Naive thymus-derived CD4-positive, alpha-beta T cell (primary cell): ENCODE measurements around the gene FBXO5. TPM values are rescaled to one million over a fixed set of nuclear protein-coding genes. Genes with fewer than 3 reads are reported as not detected.
"Not testable (repeated sequence)": the region's sequence is repeated elsewhere in the genome, so short reads cannot be mapped to it uniquely, and the experiment has no call there.

Source experiments
- ATAC-seq: fragments of 150-1000 bp; cut with Tn5 transposase; 2 replicates; pipeline ENCODE4 v1.10.0; 2021; ENCODE audit warnings: mild to moderate bottlenecking, moderate library complexity
- CTCF ChIA-PET: fragments of 350-600 bp; sonication (Branson Sonifier 250); formaldehyde crosslinking; loops from one replicate; lab custom pipeline; 2021; ENCODE audit warnings: antibody characterized with exemption; lab: Charles Lee
- POLR2A ChIA-PET: fragments of 350-600 bp; sonication (Branson Sonifier 250); formaldehyde crosslinking; loops from one replicate; lab custom pipeline; 2021; ENCODE audit warnings: antibody characterized with exemption, inconsistent platforms; lab: Charles Lee
- DNase-seq, 9 donors: peaks; one replicate each; pipeline versions ENCODE4 v3.0.0 to v3.0.0-alpha.2; 2020 to 2022; ENCODE audit warnings: mixed read lengths in 1 of 9
- H3K27ac ChIP-seq: one replicate; pipeline ENCODE4 v1.7.0; 2013; ENCODE audit warnings: mild to moderate bottlenecking, low read depth, low read length, moderate library complexity
- H3K27me3 ChIP-seq, 2 donors: one replicate each; pipeline ENCODE4 v1.7.0; 2013; ENCODE audit warnings: low read length in 2 of 2, mild to moderate bottlenecking in 2 of 2, moderate library complexity in 2 of 2; ENCODE audit not compliant: control insufficient read depth in 2 of 2, insufficient read depth in 2 of 2
- H3K36me3 ChIP-seq, 3 experiments: 1 replicate in 2 of 3; 2 replicates in 1 of 3; pipeline ENCODE4 v1.7.0; 2013; ENCODE audit warnings: low read length in 3 of 3, mild to moderate bottlenecking in 3 of 3, moderate library complexity in 1 of 3; ENCODE audit not compliant: insufficient read depth in 3 of 3, control insufficient read depth in 2 of 3
- H3K4me1 ChIP-seq, 2 donors: one replicate each; pipeline ENCODE4 v1.7.0; 2013; ENCODE audit warnings: low read length in 2 of 2, mild to moderate bottlenecking in 2 of 2, moderate library complexity in 1 of 2; ENCODE audit not compliant: control insufficient read depth in 2 of 2, insufficient read depth in 2 of 2
- H3K4me3 ChIP-seq: 2 replicates; pipeline ENCODE4 v1.7.0; 2013; ENCODE audit warnings: mild to moderate bottlenecking, low read length
- H3K9me3 ChIP-seq, 3 experiments: 1 replicate in 2 of 3; 2 replicates in 1 of 3; pipeline ENCODE4 v1.7.0; 2013; ENCODE audit warnings: low read length in 3 of 3; ENCODE audit not compliant: control insufficient read depth in 2 of 3
- H3K27ac Mint-ChIP-seq, 9 donors: one replicate each; pipeline ENCODE4 v1.8.0; 2020 to 2022; ENCODE audit warnings: mixed read lengths in 9 of 9, mild to moderate bottlenecking in 8 of 9, moderate library complexity in 5 of 9, inconsistent platforms in 2 of 9
- H3K27me3 Mint-ChIP-seq, 5 donors: one replicate each; pipeline ENCODE4 v1.8.0; 2021 to 2022; ENCODE audit warnings: mixed read lengths in 5 of 5, mild to moderate bottlenecking in 1 of 5
- H3K36me3 Mint-ChIP-seq, 5 donors: one replicate each; pipeline ENCODE4 v1.8.0; 2020 to 2022; ENCODE audit warnings: mixed read lengths in 5 of 5, mild to moderate bottlenecking in 3 of 5, inconsistent platforms in 1 of 5
- H3K4me1 Mint-ChIP-seq, 7 donors: one replicate each; pipeline ENCODE4 v1.8.0; 2020 to 2022; ENCODE audit warnings: mixed read lengths in 7 of 7, mild to moderate bottlenecking in 3 of 7, inconsistent platforms in 1 of 7
- H3K4me3 Mint-ChIP-seq, 10 donors: one replicate each; pipeline ENCODE4 v1.8.0; 2020 to 2022; ENCODE audit warnings: mild to moderate bottlenecking in 10 of 10, mixed read lengths in 10 of 10, moderate library complexity in 6 of 10, inconsistent platforms in 2 of 10
- H3K9me3 Mint-ChIP-seq, 11 donors: one replicate each; pipeline ENCODE4 v1.8.0; 2020 to 2022; ENCODE audit warnings: mixed read lengths in 11 of 11, mild to moderate bottlenecking in 4 of 11, inconsistent platforms in 1 of 11, moderate library complexity in 1 of 11
- intact Hi-C, 2 donors: fragments of 100-400 bp; cut with micrococcal nuclease; formaldehyde crosslinking; loops; one replicate each; pipeline ENCODE4 v1.15.1; 2023
- polyA plus RNA-seq, 2 donors: library from polyadenylated mRNA; unstranded; fragments of 300-500 nt; fragmentation: Illumina TruSeq; gene quantifications; one replicate each; pipeline ENCODE4 v1.2.3, GENCODE V29; 2021
- total RNA-seq, 6 experiments: library from RNA in 5 of 6; stranded (reverse) in 5 of 6; gene quantifications; 1 replicate in 5 of 6; 2 replicates in 1 of 6; pipeline ENCODE4 v1.2.3 and lab custom pipeline; 2021 to 2026

The FBXO5 gene
- total and polyA plus RNA-seq, 7 experiments from 2014 or later = 3.2 to 50.2 (median 9.0) TPM

- H3K27ac Mint-ChIP-seq = peak overlapping the region in 5 of 9 donors; percentile 84 to 93 (median 93)
- peaks cover 18% of the 10 kb centered on the region in 2 donors for H3K4me1 ChIP-seq
- intact Hi-C loops = loop anchor here (5.0 to 10.0 kb wide), 4 partner anchors 1244 to 1732 kb away; partner anchors contain the start of genes ZBTB2 (in 2 of the 2), RMND1 (in 1 of the 2) and SCAF8 (in 1 of the 2)
- POLR2A ChIA-PET = interaction anchor here (3.6 kb wide), 1 partner anchor 17 kb away, joined by 16 read pairs; the partner anchor contains the start of gene FBXO5
- H3K9me3 Mint-ChIP-seq, DNase-seq, ATAC-seq, CTCF ChIA-PET, H3K27me3 ChIP-seq, H3K27me3 Mint-ChIP-seq, H3K9me3 ChIP-seq, H3K27ac ChIP-seq: not testable (repeated sequence)
- H3K4me3 Mint-ChIP-seq = peak overlapping the region; percentile 52 to 99 (median 96)
- peaks cover 29 to 78% (median 66%) of the 10 kb centered on the region in 7 donors for H3K4me1 Mint-ChIP-seq
- peaks cover 11 to 26% (median 16%) of the 10 kb centered on the region in 5 donors for H3K36me3 Mint-ChIP-seq
- H3K4me3 ChIP-seq = peak overlapping the region; percentile 63
- H3K36me3 ChIP-seq = peaks cover 0 to 17% (median 0%) of the 10 kb centered on the region in 3 experiments
Observed at GRCh38 chr6:153000790-153001189, 17.9 kb upstream of the FBXO5 start.

- Mint-ChIP-seq H3K27ac (peak overlapping the region in 7 of 9 donors; percentile 9 to 93 (median 39)), H3K27me3 (peaks cover 0 to 6% (median 0%) of the 10 kb centered on the region in 5 donors), H3K4me3 (peak overlapping the region; percentile 12 to 97 (median 74)), H3K9me3 (peaks cover 0 to 3% (median 0%) of the 10 kb centered on the region in 11 donors), H3K36me3 (peaks cover 11 to 26% (median 16%) of the 10 kb centered on the region in 5 donors), H3K4me1 (peaks cover 29 to 83% (median 68%) of the 10 kb centered on the region in 7 donors)
- Histone ChIP-seq H3K4me1 (peaks cover 18% of the 10 kb centered on the region in 2 donors), H3K36me3 (peaks cover 0 to 17% (median 0%) of the 10 kb centered on the region in 3 experiments), H3K27me3 (no peaks in the 10 kb centered on the region), H3K9me3 (no peaks in the 10 kb centered on the region), H3K27ac (no peak overlapping the region), H3K4me3 (no peak overlapping the region)
- intact Hi-C loops = loop anchor here (5.0 to 10.0 kb wide), 4 partner anchors 1245 to 1732 kb away; partner anchors contain the start of genes ZBTB2 (in 2 of the 2), RMND1 (in 1 of the 2) and SCAF8 (in 1 of the 2)
- CTCF ChIA-PET = no interaction called here
- no peak for DNase-seq
- ATAC-seq = no peak
- POLR2A ChIA-PET = interaction anchor here (3.6 kb wide), 1 partner anchor 17 kb away, joined by 16 read pairs; the partner anchor contains the start of gene FBXO5
Observed at GRCh38 chr6:153000243-153000642, 17.4 kb upstream of the FBXO5 start.

- ATAC-seq, H3K9me3 Mint-ChIP-seq, DNase-seq, H3K27me3 Mint-ChIP-seq, H3K4me3 ChIP-seq, intact Hi-C loops, H3K27ac ChIP-seq, H3K27me3 ChIP-seq, H3K9me3 ChIP-seq, CTCF ChIA-PET: not testable (repeated sequence)
- Histone ChIP-seq H3K36me3 (peaks cover 0 to 21% (median 0%) of the 10 kb centered on the region in 3 experiments), H3K4me1 (peaks cover 18% of the 10 kb centered on the region in 2 donors)
- POLR2A ChIA-PET = interaction anchor here (1.2 to 3.6 kb wide), 2 partner anchors 16 kb away, joined by 4 to 16 read pairs; partner anchors contain the start of gene FBXO5
- peaks cover 29 to 83% (median 68%) of the 10 kb centered on the region in 7 donors for H3K4me1 Mint-ChIP-seq
- peak overlapping the region in 8 of 9 donors; percentile 11 to 83 (median 40) for H3K27ac Mint-ChIP-seq
- peak overlapping the region in 9 of 10 donors; percentile 9 to 66 (median 53) for H3K4me3 Mint-ChIP-seq
- H3K36me3 Mint-ChIP-seq = peaks cover 11 to 26% (median 16%) of the 10 kb centered on the region in 5 donors
Observed at GRCh38 chr6:152999538-152999937, 16.7 kb upstream of the FBXO5 start.

DNA sequence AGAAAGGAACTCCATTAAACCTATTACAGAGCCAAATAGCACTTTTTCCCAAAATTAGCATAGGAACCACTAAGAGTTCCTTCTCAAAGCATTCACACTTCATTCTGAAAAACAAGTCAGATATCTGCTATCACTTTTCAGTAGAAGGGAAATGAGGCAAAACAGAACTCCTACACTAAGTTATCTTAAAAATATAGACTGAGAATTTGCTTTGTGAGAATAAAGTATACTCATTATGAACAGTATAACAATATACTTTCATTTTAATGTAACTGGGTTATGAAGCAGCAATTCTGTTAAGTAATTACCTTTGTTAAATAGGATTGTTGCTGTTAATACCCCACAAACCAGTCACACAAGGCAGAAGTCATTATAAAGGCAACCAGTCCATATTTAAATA lies 11.0 kb upstream of the FBXO5 start:
- Histone ChIP-seq H3K36me3 (peaks cover 0 to 46% (median 9%) of the 10 kb centered on the region in 3 experiments), H3K9me3 (no peaks in the 10 kb centered on the region), H3K27me3 (no peaks in the 10 kb centered on the region), H3K4me1 (no peaks in the 10 kb centered on the region), H3K27ac (peak overlapping the region; percentile 0), H3K4me3 (no peak overlapping the region)
- DNase-seq (no peak), ATAC-seq (no peak)
- intact Hi-C loops = no loop called here
- Mint-ChIP-seq H3K27ac (peak overlapping the region in 8 of 9 donors; percentile 13 to 80 (median 40)), H3K9me3 (no peaks in the 10 kb centered on the region), H3K4me1 (peaks cover 9 to 47% (median 35%) of the 10 kb centered on the region in 7 donors), H3K36me3 (peaks cover 7 to 37% (median 24%) of the 10 kb centered on the region in 5 donors), H3K4me3 (no peak overlapping the region), H3K27me3 (no peaks in the 10 kb centered on the region)
- CTCF ChIA-PET = no interaction called here
- POLR2A ChIA-PET = no interaction called here

GRCh38 chr6:152993431-152993830 lies 10.6 kb upstream of the FBXO5 start:
- intact Hi-C loops = no loop called here
- Mint-ChIP-seq H3K4me1 (peaks cover 9 to 43% (median 31%) of the 10 kb centered on the region in 7 donors), H3K36me3 (peaks cover 7 to 37% (median 24%) of the 10 kb centered on the region in 5 donors), H3K27ac (peak overlapping the region in 8 of 9 donors; percentile 13 to 80 (median 40)), H3K27me3 (no peaks in the 10 kb centered on the region), H3K4me3 (no peak overlapping the region), H3K9me3 (no peaks in the 10 kb centered on the region)
- peaks cover 0 to 46% (median 9%) of the 10 kb centered on the region in 3 experiments for H3K36me3 ChIP-seq
- no peaks in the 10 kb centered on the region for H3K27me3 ChIP-seq
- H3K27ac ChIP-seq = peak overlapping the region; percentile 0
- DNase-seq (no peak), ATAC-seq (peak; percentile 22)
- no peaks in the 10 kb centered on the region for H3K4me1 ChIP-seq
- ChIA-PET CTCF (no interaction called here), POLR2A (no interaction called here)
- H3K9me3 ChIP-seq = no peaks in the 10 kb centered on the region
- H3K4me3 ChIP-seq = no peak overlapping the region

GRCh38 chr6:152986978-152987377 lies 4.1 kb upstream of the FBXO5 start:
- Histone ChIP-seq H3K9me3 (no peaks in the 10 kb centered on the region), H3K4me1 (peaks cover 10 to 17% of the 10 kb centered on the region in 2 donors), H3K36me3 (peaks cover 0 to 17% (median 0%) of the 10 kb centered on the region in 3 experiments), H3K27ac (peak overlapping the region; percentile 42), H3K4me3 (no peak overlapping the region), H3K27me3 (no peaks in the 10 kb centered on the region)
- peaks cover 0 to 18% (median 8%) of the 10 kb centered on the region in 5 donors for H3K36me3 Mint-ChIP-seq
- intact Hi-C loops = no loop called here
- no peak for ATAC-seq
- CTCF ChIA-PET = no interaction called here
- DNase-seq = no peak
- H3K4me1 Mint-ChIP-seq = peaks cover 18 to 39% (median 30%) of the 10 kb centered on the region in 7 donors
- peak overlapping the region in 7 of 9 donors; percentile 6 to 87 (median 23) for H3K27ac Mint-ChIP-seq
- no peak overlapping the region for H3K4me3 Mint-ChIP-seq
- peaks cover 0 to 6% (median 0%) of the 10 kb centered on the region in 11 donors for H3K9me3 Mint-ChIP-seq
- POLR2A ChIA-PET = no interaction called here
- H3K27me3 Mint-ChIP-seq = no peaks in the 10 kb centered on the region
